PC-9 (cell line): ENCODE data around the gene SEMA3B. TPM values are rescaled to one million over a fixed set of nuclear protein-coding genes. Genes with fewer than 3 reads are reported as not detected.
"Not testable (repeated sequence)": the region's sequence is repeated elsewhere in the genome, so short reads cannot be mapped to it uniquely, and the experiment has no call there.

ENCODE experiments used
- BruUV-seq: library from RNA; stranded (reverse); fragments of 400-500 nt; replicated peaks from 2 replicates; lab custom pipeline; 2021; lab: Mats Ljungman, UMichigan
- CTCF ChIA-PET: fragments of 300-600 bp; sonication (Branson Sonifier 250); formaldehyde crosslinking; loops from one replicate; lab custom pipeline; 2022; ENCODE audit warnings: antibody characterized with exemption; lab: Charles Lee
- POLR2A ChIA-PET: fragments of 300-600 bp; sonication (Branson Sonifier 250); formaldehyde crosslinking; loops from one replicate; lab custom pipeline; 2022; ENCODE audit warnings: antibody characterized with exemption; ENCODE audit not compliant: unreplicated experiment; lab: Charles Lee
- DNase-seq, 2 experiments: peaks; one replicate each; pipeline versions ENCODE4 v3.0.0 to v3.0.0-alpha.2; 2015 to 2022; ENCODE audit warnings: mixed read lengths in 1 of 2
- H2AFZ ChIP-seq: fragments of 200-600 bp; sonication (generic); 2 replicates; pipeline ENCODE4 v1.8.1; 2017; ENCODE audit warnings: antibody characterized with exemption
- H3F3A ChIP-seq: fragments of 200-600 bp; sonication (generic); 2 replicates; pipeline ENCODE4 v1.8.1; 2017; ENCODE audit warnings: antibody characterized with exemption, mild to moderate bottlenecking, low read depth; ENCODE audit not compliant: insufficient read depth
- H3K27ac ChIP-seq: fragments of 200-600 bp; sonication (generic); 2 replicates; pipeline ENCODE4 v1.6.1; 2016; ENCODE audit warnings: mixed run types
- H3K27me3 ChIP-seq: fragments of 200-600 bp; sonication (generic); 2 replicates; pipeline ENCODE4 v1.6.1; 2016; ENCODE audit warnings: low read depth, mixed run types; ENCODE audit not compliant: insufficient read depth
- H3K36me3 ChIP-seq: fragments of 200-600 bp; sonication (generic); 2 replicates; pipeline ENCODE4 v1.6.1; 2016; ENCODE audit warnings: low read depth, mixed run types
- H3K4me1 ChIP-seq: fragments of 200-600 bp; sonication (generic); replicated peaks from 2 replicates; pipeline ENCODE4 v1.6.1; 2016; ENCODE audit warnings: mixed run types; ENCODE audit not compliant: insufficient read depth
- H3K4me2 ChIP-seq: fragments of 200-600 bp; sonication (generic); 2 replicates; pipeline ENCODE4 v1.6.1; 2017; ENCODE audit warnings: mixed run types
- H3K4me3 ChIP-seq: fragments of 200-600 bp; sonication (generic); 2 replicates; pipeline ENCODE4 v1.6.1; 2016; ENCODE audit warnings: mixed run types
- H3K79me2 ChIP-seq: fragments of 200-600 bp; sonication (generic); 2 replicates; pipeline ENCODE4 v1.6.1; 2017; ENCODE audit warnings: low read depth, mixed run types
- H3K9me2 ChIP-seq: fragments of 200-600 bp; sonication (generic); 2 replicates; pipeline ENCODE4 v1.8.1; 2017; ENCODE audit warnings: mild to moderate bottlenecking; ENCODE audit not compliant: insufficient read depth
- H3K9me3 ChIP-seq: fragments of 200-600 bp; sonication (generic); 2 replicates; pipeline ENCODE4 v1.8.1; 2016; ENCODE audit warnings: low read depth; ENCODE audit not compliant: insufficient read depth
- H4K20me1 ChIP-seq: fragments of 200-600 bp; sonication (generic); 2 replicates; pipeline ENCODE4 v1.8.1; 2017; ENCODE audit not compliant: insufficient read depth
- CTCF ChIP-seq: fragments of 200-600 bp; sonication (generic); conservative IDR thresholded peaks from 2 replicates; pipeline ENCODE4 v1.6.1; 2017; ENCODE audit warnings: mixed run types, antibody characterized with exemption, mild to moderate bottlenecking, moderate library complexity
- EZH2 ChIP-seq: fragments of 200-600 bp; sonication (generic); IDR thresholded peaks from 2 replicates; pipeline ENCODE4 v1.8.0; 2017; ENCODE audit warnings: antibody characterized with exemption, low read depth
- intact Hi-C: fragments of 100-400 bp; cut with micrococcal nuclease; formaldehyde crosslinking; loops from one replicate; pipeline ENCODE4 v1.10.0; 2022; ENCODE audit not compliant: unreplicated experiment
- total RNA-seq: library from RNA; stranded (reverse); gene quantifications from 2 replicates; pipeline ENCODE4 v1.2.3, GENCODE V29; 2021

The SEMA3B gene
- total RNA-seq, 1 experiment from 2014 or later: 52.4 TPM

DNA sequence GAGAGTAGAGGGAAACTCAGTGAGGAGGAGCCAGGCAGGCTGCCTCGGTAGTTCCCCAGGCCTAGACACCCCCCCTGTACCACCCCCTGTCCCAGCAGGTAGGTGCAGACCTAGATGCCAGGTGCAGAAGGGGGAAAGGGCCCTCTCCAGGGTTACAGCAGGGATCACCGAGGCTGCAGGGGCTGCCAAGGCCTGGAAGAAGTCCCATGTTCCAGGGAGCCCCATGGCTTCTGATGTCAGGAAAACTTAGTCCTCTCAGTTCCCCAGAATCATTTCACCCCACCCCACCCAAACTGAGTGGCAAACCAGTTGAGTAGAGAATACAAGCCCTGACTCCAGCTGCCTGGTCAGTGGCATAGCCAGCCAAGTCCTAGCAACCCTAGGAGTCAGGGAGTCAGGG is 7.4 kb upstream of the SEMA3B start:
- Histone ChIP-seq H3K36me3 (no peaks in the 10 kb centered on the region), H3K27ac (no peak overlapping the region), H3K4me3 (no peak overlapping the region), H3K27me3 (no peaks in the 10 kb centered on the region), H3K4me1 (peaks cover 31% of the 10 kb centered on the region), H3K4me2 (no peak overlapping the region), H3K79me2 (no peaks in the 10 kb centered on the region), H3K9me2 (no peaks in the 10 kb centered on the region), H2AFZ (no peak overlapping the region), H3F3A (peaks cover 23% of the 10 kb centered on the region; the same call in 1 of the 2 replicates), H4K20me1 (no peaks in the 10 kb centered on the region), H3K9me3 (no peaks in the 10 kb centered on the region)
- POLR2A ChIA-PET: no interaction called here
- intact Hi-C loops: loop anchor here (5.0 kb wide), 1 partner anchor 291 kb away; no protein-coding TSS in a partner anchor
- CTCF ChIA-PET: no interaction called here
- DNase-seq: no peak
- no peak for TF ChIP-seq CTCF
- TF ChIP-seq EZH2: no peak
- BruUV-seq: no TSS peak

GRCh38 chr3:50262200-50262599 is 6.7 kb upstream of the SEMA3B start:
- H3K36me3 ChIP-seq, H3K4me2 ChIP-seq, H3K79me2 ChIP-seq, H3K4me3 ChIP-seq, H3K9me2 ChIP-seq, H3K27ac ChIP-seq, H3K9me3 ChIP-seq, DNase-seq, POLR2A ChIA-PET, H4K20me1 ChIP-seq, H2AFZ ChIP-seq, CTCF ChIA-PET, BruUV-seq, H3K27me3 ChIP-seq: not testable (repeated sequence)
- Histone ChIP-seq H3F3A (peaks cover 23% of the 10 kb centered on the region; the same call in 1 of the 2 replicates), H3K4me1 (peaks cover 36% of the 10 kb centered on the region)
- intact Hi-C loops: loop anchor here (5.0 kb wide), 1 partner anchor 290 kb away; no protein-coding TSS in a partner anchor

DNA sequence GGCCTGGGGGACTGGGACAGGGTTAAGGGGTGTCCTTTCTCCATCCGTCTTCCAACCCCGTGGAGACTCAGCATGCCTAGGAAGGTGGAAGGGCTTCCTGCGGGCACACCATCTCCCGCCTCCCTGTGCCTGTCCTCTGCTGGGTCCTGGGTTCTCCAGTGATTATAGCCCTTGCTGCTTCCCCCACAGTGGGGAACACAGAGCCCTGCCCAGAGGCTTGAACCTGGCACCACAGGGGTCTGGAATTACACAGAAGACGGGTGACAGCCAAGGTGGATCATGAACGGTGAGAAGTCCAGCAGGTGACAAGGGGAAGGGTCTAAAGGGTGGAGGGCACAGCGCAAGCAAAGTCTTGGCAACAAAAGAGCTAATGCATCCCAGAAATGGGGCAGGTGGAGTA is 6.2 kb upstream of the SEMA3B start:
- no peaks in the 10 kb centered on the region for H3K36me3 ChIP-seq
- TF ChIP-seq EZH2: no peak
- no peak for TF ChIP-seq CTCF
- ChIA-PET CTCF (interaction anchor here (0.6 to 1.2 kb wide), 2 partner anchors 15 to 59 kb away, joined by 5 to 13 read pairs; no protein-coding TSS in a partner anchor), POLR2A (no interaction called here)
- H3K9me3 ChIP-seq: no peaks in the 10 kb centered on the region
- H4K20me1 ChIP-seq: no peaks in the 10 kb centered on the region
- no peak overlapping the region for H3K4me2 ChIP-seq
- H3K27me3 ChIP-seq: no peaks in the 10 kb centered on the region
- peaks cover 23% of the 10 kb centered on the region; the same call in 1 of the 2 replicates for H3F3A ChIP-seq
- peaks cover 36% of the 10 kb centered on the region for H3K4me1 ChIP-seq
- no peaks in the 10 kb centered on the region for H3K9me2 ChIP-seq
- intact Hi-C loops: loop anchor here (5.0 kb wide), 1 partner anchor 290 kb away; no protein-coding TSS in a partner anchor
- no peak overlapping the region for H3K4me3 ChIP-seq
- no TSS peak for BruUV-seq
- H2AFZ ChIP-seq: no peak overlapping the region
- DNase-seq: no peak
- no peaks in the 10 kb centered on the region for H3K79me2 ChIP-seq
- no peak overlapping the region for H3K27ac ChIP-seq
